HG03354 (cell line): ENCODE results near the gene SLC35F3.
A peak's percentile ranks its signal among the peaks of the same experiment; 100 is the strongest.
"Not testable (repeated sequence)": the region's sequence is repeated elsewhere in the genome, so short reads cannot be mapped to it uniquely, and the experiment has no call there.

Source experiments
- ATAC-seq: cut with Tn5 transposase; IDR thresholded peaks from one replicate; pipeline ENCODE4 v1.9.1; 2021; ENCODE audit warnings: mild to moderate bottlenecking; ENCODE audit not compliant: unreplicated experiment, poor library complexity, severe bottlenecking

The SLC35F3 gene

GRCh38 chr1:234090212-234091064 lies 186.0 kb downstream of the SLC35F3 start:
- no peak for ATAC-seq

DNA sequence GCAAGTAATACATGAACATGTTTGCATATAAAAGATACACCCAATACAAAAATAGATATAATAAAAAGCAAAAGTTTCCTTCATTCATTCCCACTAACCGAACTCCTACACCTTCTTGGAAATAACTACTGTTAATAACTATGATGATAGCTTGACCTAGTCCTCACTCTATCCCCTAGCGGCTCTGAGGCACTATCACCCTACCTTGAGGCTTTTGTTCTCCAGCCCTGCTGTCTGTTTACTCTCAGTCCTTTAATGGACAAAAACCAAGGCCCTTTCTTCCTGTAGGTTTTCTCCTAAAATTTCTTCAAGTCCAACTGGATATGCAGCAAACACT lies 186.6 kb downstream of the SLC35F3 start:
- ATAC-seq = no peak

GRCh38 chr1:234091876-234092275 lies 187.4 kb downstream of the SLC35F3 start:
- ATAC-seq = no peak

GRCh38 chr1:234093107-234093506 lies 188.6 kb downstream of the SLC35F3 start:
- no peak for ATAC-seq

DNA sequence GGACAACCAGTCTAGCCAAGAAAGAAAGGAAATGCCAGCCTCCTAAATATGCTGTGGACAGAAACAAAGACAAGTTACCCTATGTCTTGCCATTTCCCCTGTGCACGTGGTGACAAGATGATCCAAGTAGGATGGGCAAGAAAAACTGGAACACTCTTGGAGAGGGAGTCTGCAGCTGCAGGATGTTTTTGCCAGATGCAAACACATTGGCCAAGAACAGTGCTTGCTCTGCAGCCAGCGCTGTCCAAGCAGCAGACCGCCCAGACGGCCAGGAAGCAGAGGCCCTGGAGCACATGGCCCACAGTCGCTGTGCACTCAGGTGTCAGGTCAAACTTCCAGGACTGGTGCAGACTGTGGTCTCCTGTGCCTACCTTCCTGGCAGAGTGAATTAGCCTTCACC lies 189.3 kb downstream of the SLC35F3 start:
- no peak for ATAC-seq

GRCh38 chr1:234094172-234094571 lies 189.7 kb downstream of the SLC35F3 start:
- no peak for ATAC-seq

DNA sequence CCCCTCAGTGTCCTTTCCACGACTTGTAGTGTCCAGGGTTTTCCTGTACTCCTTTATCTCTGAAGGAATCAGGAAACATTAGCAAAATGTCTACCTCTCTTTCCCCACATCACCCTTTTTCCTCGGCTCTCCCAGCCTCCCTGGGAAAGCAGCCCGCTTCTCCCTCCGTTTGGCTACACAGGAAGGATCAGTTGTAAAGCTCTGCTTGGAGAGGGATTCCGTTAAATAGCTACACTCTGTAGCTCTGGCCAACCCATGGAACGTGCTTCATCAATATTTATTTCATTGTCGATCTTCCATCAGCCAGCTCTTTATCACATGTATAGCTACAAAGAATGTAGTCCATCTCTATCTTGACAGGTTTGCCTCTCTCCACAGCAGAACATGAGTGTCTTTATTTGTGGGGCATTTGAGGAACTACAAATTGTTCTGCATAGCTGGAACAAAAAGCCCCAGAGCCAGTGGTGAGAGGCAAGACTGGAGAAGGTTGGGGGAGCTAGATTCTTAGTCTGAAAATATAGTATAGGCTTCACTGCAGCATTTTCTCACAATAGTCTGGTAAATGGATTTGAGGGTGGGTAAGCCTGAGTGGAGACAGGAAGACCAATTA lies 191.8 kb downstream of the SLC35F3 start:
- ATAC-seq = no peak

DNA sequence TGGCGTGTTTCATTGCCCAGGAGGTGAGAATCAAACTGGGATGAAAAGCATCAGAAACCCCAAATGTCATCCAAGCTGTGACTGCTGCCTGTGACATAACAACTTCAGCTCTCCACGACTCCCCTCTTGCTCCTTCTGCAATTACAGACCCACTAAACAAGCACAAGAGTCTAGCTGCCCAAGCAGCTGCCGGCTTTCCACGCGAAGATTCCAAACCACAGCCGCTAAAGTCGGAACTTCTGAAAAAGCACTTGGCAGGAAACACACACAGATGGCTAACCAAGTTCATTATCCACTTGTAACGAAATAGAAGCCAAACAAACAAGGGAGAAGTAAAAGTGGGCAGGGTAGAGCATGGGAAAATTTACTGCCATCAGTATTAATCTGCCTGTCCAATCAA lies 198.1 kb downstream of the SLC35F3 start:
- ATAC-seq = no peak

DNA sequence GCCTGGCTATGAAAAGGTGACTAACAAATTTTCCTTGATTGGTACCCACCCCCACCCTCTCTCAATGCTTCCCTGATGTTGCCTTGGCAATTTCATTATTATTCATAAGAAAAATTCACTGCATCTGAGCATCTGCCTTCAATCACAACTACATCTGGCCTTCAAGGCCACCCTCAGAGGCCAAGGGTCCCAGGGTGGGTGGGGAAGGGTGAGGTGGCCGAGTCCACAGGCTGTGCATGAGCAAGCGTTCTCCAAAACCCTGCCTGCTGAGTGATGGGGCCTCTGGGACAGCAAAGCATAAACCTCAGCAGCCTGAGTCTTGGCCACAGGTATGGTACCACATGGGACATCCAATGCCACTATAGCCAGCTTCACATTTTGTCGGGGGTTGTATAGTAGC lies 198.7 kb downstream of the SLC35F3 start:
- ATAC-seq = no peak

DNA sequence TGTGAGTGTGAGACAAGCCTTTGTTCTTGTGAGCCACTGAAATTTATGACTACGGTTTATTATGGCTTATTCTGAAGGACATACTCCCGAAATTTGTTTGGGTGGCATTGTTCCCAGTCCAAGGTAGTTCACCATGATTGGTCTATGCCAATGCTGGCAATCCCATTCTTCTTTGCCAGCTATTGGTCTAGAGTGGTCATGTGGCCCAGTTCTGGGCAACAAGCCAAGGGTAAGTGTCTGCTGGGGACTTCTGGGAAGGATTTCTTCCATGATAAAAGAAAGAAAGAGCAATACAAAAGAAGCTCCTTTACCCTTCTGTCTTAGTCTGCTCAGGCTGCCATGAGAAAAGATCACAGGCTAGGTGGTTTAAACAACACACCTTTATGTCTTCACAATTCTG lies 201.6 kb downstream of the SLC35F3 start:
- ATAC-seq = no peak

- no peak for ATAC-seq
These were observed 203.0 kb downstream of the SLC35F3 start for GRCh38 chr1:234107416-234108021.

GRCh38 chr1:234108921-234109320 lies 204.4 kb downstream of the SLC35F3 start:
- ATAC-seq = no peak

GRCh38 chr1:234109840-234110239 lies 205.4 kb downstream of the SLC35F3 start:
- ATAC-seq = no peak

- no peak for ATAC-seq
These were observed 207.1 kb downstream of the SLC35F3 start for GRCh38 chr1:234111458-234112142.

DNA sequence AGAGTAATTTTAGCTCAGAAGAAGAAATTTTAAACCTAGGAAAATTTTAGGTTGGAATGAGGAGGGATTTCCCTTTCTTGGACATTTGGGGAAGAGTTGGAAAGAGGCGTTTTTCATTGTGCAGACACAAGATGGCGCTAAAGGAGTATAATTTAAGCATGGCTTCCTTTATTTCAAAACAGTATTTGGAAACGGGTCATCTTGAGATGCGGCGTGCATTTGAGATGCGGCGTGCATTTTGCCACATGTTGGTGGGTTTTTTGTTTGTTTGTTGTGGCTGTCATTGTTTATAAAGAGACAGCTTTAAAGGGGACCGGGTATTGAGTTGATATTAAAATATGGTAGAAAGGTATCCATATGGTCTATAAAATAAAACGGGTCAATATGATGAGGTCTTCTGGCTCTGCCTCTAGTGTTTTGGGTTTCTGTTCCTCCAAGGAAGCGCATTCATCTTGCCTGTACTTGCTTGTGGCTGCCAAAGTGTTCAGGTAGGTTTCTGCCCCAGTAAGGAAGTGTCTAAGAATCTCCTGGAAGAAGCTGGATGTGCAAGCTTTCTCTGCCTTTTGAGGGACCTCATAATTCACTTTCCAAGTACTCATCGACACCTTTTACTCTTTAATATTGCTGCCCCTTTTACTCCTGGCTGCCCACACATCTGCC lies 210.3 kb downstream of the SLC35F3 start:
- peak; percentile 57 for ATAC-seq

DNA sequence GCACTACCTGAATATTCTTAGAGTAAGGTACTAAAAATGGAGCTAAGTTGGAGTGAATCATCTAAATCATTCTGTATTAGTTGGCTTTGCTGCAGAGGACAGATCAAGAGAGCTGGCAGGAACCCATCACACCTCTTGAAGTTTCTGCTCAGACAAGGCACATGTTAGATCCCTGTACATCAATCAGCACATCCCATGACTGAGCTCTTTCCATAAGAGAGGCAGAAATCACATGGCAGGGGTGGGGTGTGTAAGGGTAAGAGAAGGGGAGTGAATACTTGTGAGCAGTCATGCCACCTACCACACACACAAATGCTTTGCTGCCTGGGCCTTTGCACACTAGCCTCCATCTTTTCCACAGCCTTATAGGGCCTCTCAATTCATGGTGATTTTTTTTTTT lies 214.4 kb downstream of the SLC35F3 start:
- no peak for ATAC-seq

GRCh38 chr1:234119431-234119830 lies 215.0 kb downstream of the SLC35F3 start:
- no peak for ATAC-seq

- ATAC-seq = no peak
These were observed 216.0 kb downstream of the SLC35F3 start for GRCh38 chr1:234120327-234120944.

- not testable (repeated sequence) for ATAC-seq
These were observed 217.2 kb downstream of the SLC35F3 start for GRCh38 chr1:234121659-234122058.

- not testable (repeated sequence) for ATAC-seq
These were observed 218.1 kb downstream of the SLC35F3 start for GRCh38 chr1:234122571-234122970.
